ENCODE measurements around the gene CLDN2.

CLDN2 gene

DNA sequence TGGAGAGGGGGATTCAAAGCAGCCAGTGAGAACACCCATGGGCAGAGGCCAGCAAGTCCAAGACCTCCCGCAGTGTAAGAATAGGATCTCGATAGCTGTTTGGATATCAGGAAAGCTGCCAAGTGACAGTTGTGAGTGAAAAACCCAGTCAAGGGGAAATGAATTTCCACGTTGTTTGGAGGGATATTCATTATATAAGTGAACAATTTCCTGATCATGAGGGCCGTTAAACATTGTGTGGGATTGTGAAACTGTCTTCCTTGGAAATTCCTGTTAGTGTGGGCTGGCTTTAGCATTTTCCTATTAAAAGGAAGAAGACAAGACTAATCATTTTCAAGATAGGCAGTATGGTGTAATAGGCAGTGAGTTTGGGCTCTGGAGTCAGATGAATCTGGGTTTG, 15.0 kb downstream of the CLDN2 start:
- H3K36me3 Mint-ChIP-seq (ENCODE audit: low read depth), result no peaks in the 10 kb centered on the region
- no peak overlapping the region for H3K27ac Mint-ChIP-seq
- TF ChIP-seq, protein P1, sequence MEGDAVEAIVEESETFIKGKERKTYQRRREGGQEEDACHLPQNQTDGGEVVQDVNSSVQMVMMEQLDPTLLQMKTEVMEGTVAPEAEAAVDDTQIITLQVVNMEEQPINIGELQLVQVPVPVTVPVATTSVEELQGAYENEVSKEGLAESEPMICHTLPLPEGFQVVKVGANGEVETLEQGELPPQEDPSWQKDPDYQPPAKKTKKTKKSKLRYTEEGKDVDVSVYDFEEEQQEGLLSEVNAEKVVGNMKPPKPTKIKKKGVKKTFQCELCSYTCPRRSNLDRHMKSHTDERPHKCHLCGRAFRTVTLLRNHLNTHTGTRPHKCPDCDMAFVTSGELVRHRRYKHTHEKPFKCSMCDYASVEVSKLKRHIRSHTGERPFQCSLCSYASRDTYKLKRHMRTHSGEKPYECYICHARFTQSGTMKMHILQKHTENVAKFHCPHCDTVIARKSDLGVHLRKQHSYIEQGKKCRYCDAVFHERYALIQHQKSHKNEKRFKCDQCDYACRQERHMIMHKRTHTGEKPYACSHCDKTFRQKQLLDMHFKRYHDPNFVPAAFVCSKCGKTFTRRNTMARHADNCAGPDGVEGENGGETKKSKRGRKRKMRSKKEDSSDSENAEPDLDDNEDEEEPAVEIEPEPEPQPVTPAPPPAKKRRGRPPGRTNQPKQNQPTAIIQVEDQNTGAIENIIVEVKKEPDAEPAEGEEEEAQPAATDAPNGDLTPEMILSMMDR (IDR thresholded peaks at IDR 0.05), result no peak
- peaks cover 21% of the 10 kb centered on the region for H3K9me3 Mint-ChIP-seq
- H3K4me1 Mint-ChIP-seq, result peaks cover 6% of the 10 kb centered on the region
- H3K4me3 Mint-ChIP-seq, result no peak overlapping the region
- DNase-seq, result no peak
- H3K27me3 Mint-ChIP-seq (ENCODE audit: low read depth, poor library complexity), result peaks cover 10% of the 10 kb centered on the region

DNA sequence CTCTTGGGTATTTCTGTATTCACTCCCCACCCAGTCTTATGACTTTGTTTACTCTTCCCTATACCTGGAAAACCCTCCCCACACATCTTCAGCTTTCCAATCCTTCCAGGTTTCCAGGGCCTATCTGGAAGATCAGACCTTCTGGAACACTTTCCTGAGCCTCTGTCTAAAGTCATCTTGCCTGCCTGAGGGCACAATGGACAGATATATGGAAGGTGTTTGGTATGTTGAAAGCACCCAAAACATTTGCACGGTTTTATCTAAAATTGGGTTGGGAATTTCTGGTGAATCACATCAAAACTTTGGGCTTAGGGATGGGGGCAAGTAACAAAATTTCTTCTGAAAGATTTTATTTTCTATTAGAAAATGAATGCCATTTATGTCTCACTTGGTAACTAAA, 16.0 kb downstream of the CLDN2 start:
- H3K4me3 Mint-ChIP-seq, result no peak overlapping the region
- no peak overlapping the region for H3K27ac Mint-ChIP-seq
- H3K27me3 Mint-ChIP-seq (ENCODE audit: low read depth, poor library complexity), result peaks cover 12% of the 10 kb centered on the region
- peaks cover 6% of the 10 kb centered on the region for H3K4me1 Mint-ChIP-seq
- TF ChIP-seq, protein P1 (IDR thresholded peaks at IDR 0.05), result no peak
- H3K36me3 Mint-ChIP-seq (ENCODE audit: low read depth), result no peaks in the 10 kb centered on the region
- no peak for DNase-seq
- peaks cover 18% of the 10 kb centered on the region for H3K9me3 Mint-ChIP-seq

DNA sequence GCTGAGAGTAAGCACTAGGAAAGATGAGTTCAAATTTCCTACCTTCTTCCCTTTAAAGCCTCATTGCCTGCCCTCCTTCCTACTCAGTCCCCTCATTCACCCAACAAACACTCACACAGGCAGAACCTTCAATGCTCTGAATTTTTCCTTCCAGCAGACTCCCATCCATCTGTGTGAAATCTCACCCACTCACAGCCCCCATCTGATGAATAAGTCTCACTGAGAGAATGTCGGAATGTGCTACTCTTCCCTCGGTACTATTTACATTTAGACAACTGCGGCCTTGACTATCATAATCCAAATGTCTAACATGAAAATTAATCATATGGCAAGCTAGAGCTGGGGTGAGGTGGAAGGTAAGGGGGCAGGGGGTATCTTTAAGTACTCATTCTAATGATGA, 19.4 kb downstream of the CLDN2 start:
- no peak for DNase-seq
- TF ChIP-seq, protein P1 (IDR thresholded peaks at IDR 0.05), result no peak
- peaks cover 12% of the 10 kb centered on the region for H3K36me3 Mint-ChIP-seq (ENCODE audit: low read depth)
- H3K9me3 Mint-ChIP-seq, result peaks cover 6% of the 10 kb centered on the region
- H3K27ac Mint-ChIP-seq, result no peak overlapping the region
- peaks cover 3% of the 10 kb centered on the region for H3K4me1 Mint-ChIP-seq
- peaks cover 12% of the 10 kb centered on the region for H3K27me3 Mint-ChIP-seq (ENCODE audit: low read depth, poor library complexity)
- H3K4me3 Mint-ChIP-seq, result no peak overlapping the region

DNA sequence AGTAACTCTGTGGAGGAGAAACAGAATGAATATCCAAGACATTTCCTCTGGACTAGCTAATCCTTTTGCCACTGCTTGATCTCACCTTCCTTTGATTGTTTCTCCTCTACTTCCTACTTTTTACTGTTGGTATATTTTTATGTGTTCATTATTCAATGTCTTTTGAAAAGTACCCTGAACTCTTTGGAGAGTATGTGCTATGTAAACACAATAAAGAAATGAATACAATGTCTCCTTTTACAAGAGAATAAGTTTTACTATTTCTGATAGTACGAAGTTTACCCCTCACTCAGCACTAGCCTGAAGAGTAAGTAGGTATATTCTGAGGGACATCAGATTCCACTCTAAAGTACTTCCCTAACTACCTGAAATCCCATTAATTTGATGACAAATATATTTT, 19.9 kb downstream of the CLDN2 start:
- H3K4me3 Mint-ChIP-seq, result no peak overlapping the region
- TF ChIP-seq, protein P1 (IDR thresholded peaks at IDR 0.05), result no peak
- peaks cover 12% of the 10 kb centered on the region for H3K36me3 Mint-ChIP-seq (ENCODE audit: low read depth)
- peaks cover 6% of the 10 kb centered on the region for H3K9me3 Mint-ChIP-seq
- peaks cover 5% of the 10 kb centered on the region for H3K4me1 Mint-ChIP-seq
- no peak for DNase-seq
- peaks cover 12% of the 10 kb centered on the region for H3K27me3 Mint-ChIP-seq (ENCODE audit: low read depth, poor library complexity)
- H3K27ac Mint-ChIP-seq, result no peak overlapping the region

DNA sequence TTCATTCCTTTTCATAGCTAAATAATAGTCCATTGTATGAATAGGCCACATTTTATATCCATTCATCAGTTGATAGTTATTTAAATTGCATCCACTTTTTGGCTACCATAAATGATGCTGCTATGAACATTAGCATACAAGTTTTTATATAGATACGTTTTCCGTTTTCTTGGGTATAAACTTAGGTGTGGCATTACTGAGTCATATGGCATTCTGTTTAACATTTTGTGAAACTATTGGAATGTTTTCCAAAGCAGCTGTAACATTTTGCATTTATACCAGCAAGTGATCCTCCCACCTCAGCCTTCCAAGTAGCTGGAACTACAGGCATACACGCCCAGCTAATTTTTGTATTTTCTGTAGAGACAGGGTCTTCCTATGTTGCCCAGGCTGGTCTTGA, 26.3 kb downstream of the CLDN2 start:
- Mint-ChIP-seq H3K4me1 (peaks cover 5% of the 10 kb centered on the region), H3K27ac (no peak overlapping the region), H3K4me3 (no peak overlapping the region), H3K36me3 (ENCODE audit: low read depth) (peaks cover 16% of the 10 kb centered on the region), H3K9me3 (peaks cover 11% of the 10 kb centered on the region), H3K27me3 (ENCODE audit: low read depth, poor library complexity) (peaks cover 13% of the 10 kb centered on the region)
- TF ChIP-seq, protein P1 (IDR thresholded peaks at IDR 0.05), result no peak
- no peak for DNase-seq

DNA sequence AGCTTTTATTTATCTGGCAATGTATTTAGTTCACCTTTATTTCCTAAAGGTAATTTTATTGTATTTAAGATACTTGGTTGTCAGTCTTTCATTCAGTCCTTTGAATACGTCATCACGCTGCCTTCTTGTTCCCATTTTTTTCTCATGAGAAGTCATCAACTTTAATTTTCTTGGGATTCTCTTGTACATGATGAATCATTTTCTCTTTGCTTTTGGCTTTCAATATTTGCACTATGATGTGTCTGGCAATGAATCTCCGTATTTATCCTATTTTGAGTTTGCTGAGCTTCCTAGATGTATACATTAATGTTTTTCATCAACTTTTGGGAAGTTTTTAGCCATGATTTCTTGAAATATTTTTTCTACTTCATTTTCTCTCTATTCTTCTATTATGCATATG, 28.4 kb downstream of the CLDN2 start:
- Mint-ChIP-seq H3K36me3 (ENCODE audit: low read depth) (peaks cover 4% of the 10 kb centered on the region), H3K4me1 (peaks cover 5% of the 10 kb centered on the region), H3K4me3 (no peak overlapping the region), H3K27ac (no peak overlapping the region), H3K27me3 (ENCODE audit: low read depth, poor library complexity) (peaks cover 3% of the 10 kb centered on the region), H3K9me3 (peaks cover 11% of the 10 kb centered on the region)
- DNase-seq, result no peak
- TF ChIP-seq, protein P1 (IDR thresholded peaks at IDR 0.05), result no peak
